ENCODE measurements around the gene NFAM1.

NFAM1 gene

DNA sequence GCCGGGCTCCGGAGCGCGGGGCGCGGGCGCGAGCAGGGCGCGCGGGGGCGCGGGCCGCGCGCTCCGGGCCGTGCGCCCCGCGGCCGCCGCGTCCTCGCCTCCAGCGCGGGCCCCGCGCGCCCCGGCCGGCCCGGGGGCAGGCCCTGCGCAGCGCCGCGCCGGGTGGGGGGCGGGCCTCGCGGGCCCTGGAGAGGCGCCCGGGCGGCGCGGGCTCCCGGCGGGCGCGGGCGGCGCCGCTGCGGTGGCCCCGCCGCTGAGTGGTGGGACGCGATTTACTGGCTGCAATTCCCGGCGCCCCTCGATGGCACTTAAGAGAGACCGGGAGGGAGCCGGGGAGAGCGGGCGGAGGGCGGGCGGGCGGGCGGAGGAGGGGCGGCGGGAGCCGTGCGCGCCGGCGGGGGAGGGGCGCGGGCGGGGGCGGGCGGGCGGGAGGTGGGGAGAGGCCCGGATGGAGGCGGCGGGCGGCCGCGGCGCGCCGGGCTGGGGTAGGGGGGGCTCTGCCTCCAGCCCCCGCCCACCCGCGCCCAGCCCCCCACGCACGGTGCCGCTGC is 88.6 kb downstream of the NFAM1 start:
- TF ChIP-seq, protein P1, sequence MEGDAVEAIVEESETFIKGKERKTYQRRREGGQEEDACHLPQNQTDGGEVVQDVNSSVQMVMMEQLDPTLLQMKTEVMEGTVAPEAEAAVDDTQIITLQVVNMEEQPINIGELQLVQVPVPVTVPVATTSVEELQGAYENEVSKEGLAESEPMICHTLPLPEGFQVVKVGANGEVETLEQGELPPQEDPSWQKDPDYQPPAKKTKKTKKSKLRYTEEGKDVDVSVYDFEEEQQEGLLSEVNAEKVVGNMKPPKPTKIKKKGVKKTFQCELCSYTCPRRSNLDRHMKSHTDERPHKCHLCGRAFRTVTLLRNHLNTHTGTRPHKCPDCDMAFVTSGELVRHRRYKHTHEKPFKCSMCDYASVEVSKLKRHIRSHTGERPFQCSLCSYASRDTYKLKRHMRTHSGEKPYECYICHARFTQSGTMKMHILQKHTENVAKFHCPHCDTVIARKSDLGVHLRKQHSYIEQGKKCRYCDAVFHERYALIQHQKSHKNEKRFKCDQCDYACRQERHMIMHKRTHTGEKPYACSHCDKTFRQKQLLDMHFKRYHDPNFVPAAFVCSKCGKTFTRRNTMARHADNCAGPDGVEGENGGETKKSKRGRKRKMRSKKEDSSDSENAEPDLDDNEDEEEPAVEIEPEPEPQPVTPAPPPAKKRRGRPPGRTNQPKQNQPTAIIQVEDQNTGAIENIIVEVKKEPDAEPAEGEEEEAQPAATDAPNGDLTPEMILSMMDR (IDR thresholded peaks at IDR 0.05; ENCODE audit: insufficient read depth, low read depth, low read length, missing control alignments): no peak
- no peak overlapping the region for H3K4me3 ChIP-seq (ENCODE audit: low read depth, low read length)
- DNase-seq (ENCODE audit: low read depth): no peak

DNA sequence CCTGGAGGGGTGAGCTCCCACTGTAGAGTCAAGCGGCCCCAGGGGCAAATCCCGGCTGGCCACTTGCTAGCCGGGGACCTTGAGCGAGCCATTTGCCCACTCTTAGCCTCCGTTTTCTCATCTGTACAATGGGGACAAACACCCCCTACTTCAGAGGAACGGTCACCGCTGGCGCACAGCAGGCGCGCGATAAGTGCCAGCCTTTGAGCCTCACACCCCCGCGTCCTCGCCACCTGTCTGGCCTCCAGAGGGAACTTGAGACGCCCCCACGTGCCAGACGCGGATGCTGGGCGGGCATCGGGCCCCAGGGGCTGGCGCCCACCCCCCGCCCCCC is 89.1 kb downstream of the NFAM1 start:
- H3K4me3 ChIP-seq (ENCODE audit: low read depth, low read length): no peak overlapping the region
- no peak for DNase-seq (ENCODE audit: low read depth)
- TF ChIP-seq, protein P1 (IDR thresholded peaks at IDR 0.05; ENCODE audit: insufficient read depth, low read depth, low read length, missing control alignments): no peak

DNA sequence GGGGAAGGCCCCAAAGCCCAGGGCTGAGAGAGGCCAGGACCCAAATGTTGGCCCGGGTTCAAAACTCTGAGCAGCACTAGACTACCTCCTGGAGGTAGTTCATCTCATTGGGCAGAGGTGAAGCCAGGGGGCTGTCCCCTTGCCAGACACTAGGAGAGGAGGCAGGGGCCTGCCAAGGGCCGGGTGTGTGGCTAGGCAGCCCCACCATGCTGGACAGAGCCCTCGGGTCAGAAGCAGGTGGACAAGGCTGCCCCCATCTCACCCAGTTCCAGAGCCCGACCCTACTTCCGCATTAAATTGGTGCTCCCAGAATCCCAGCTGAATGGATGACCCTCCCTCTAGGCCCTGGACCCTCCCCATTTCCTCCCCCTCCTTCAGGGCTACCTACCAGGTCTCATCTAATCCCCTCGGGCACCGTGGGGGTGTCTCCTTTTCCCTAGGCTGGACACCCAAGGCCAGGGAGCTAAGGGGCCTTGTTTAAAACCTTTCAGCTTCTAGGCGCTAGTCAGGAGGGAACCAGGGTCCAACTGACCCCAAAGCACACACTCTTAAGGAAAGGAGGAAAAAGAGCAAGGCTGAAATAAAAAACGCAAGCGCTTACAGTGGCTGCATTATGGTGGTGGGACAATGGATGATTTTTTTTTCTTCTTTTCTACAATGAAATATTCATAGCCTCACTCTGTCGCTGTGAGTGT is 89.6 kb downstream of the NFAM1 start:
- DNase-seq (ENCODE audit: low read depth): no peak
- TF ChIP-seq, protein P1 (IDR thresholded peaks at IDR 0.05; ENCODE audit: insufficient read depth, low read depth, low read length, missing control alignments): no peak
- H3K4me3 ChIP-seq (ENCODE audit: low read depth, low read length): no peak overlapping the region

DNA sequence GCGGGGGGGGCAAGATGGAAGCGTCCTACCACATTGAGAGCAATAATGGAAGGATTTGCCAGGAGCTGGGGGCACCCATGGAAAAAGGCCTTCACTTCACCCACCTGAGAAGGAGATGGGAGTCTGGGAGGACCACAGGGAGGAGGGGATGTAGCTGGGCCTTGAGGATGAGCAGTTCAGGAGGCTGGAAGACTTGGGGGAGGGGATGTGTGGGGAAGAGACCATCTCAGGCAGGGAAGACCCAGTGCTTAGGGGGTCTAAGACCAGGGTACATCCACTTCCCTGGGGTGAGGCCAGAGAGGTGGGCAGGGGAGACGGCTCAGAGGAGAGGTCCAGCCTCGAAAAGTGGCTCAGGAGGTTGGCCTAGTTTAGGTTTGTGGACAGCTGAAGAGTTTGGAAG is 90.4 kb downstream of the NFAM1 start:
- no peak for DNase-seq (ENCODE audit: low read depth)
- no peak overlapping the region for H3K4me3 ChIP-seq (ENCODE audit: low read depth, low read length)
- TF ChIP-seq, protein P1 (IDR thresholded peaks at IDR 0.05; ENCODE audit: insufficient read depth, low read depth, low read length, missing control alignments): no peak

DNA sequence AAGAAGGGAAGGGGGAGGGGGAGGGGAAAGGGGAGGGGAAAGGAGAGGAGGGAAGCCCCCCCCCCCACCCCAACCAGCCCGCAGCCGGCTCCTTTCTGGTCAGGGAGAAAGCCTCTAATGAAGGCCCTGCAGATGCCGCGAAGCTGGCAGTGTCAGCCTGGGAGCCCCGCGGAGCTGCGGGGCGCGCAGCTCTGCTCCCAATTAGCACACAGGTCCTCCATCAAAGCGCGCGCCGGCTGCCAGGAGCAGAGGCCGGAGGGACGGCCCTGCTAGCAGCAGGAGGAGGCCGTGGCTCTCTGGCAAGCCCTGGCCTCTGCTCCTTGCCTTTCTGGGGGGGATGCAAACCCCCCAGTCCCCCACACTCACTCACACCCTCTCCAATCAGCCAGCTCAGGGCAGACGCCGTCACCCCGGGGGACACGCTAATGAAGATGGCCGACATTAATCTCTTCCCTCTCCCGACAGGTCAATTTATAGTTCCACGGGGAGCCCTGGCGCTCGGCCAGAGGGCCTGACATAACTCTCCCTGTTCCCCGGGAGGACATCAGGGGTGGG is 91.3 kb downstream of the NFAM1 start:
- DNase-seq (ENCODE audit: low read depth): no peak
- TF ChIP-seq, protein P1 (IDR thresholded peaks at IDR 0.05; ENCODE audit: insufficient read depth, low read depth, low read length, missing control alignments): no peak
- H3K4me3 ChIP-seq (ENCODE audit: low read depth, low read length): no peak overlapping the region

DNA sequence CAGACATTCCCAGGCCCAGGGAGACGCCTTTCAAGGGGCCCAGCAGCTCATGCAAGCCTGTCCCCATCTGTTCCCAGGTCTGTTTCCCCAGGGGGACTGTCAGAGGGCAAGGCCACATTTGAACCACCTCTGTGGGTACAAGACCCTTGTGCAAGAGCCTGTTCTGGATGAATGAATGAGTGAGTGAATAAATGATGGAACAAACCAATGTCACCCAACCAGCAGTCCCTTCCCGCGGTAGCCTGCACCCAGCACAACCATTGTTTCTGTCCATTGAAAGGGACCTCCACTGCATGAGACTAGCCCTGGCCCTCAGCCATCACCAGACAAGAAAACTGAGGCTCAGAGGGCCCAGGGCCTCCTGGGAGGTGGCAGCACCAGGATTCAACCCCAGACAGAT is 92.1 kb downstream of the NFAM1 start:
- no peak overlapping the region for H3K4me3 ChIP-seq (ENCODE audit: low read depth, low read length)
- DNase-seq (ENCODE audit: low read depth): no peak
- TF ChIP-seq, protein P1 (IDR thresholded peaks at IDR 0.05; ENCODE audit: insufficient read depth, low read depth, low read length, missing control alignments): no peak
